ENCODE data around the gene CFAP61.

DNA sequence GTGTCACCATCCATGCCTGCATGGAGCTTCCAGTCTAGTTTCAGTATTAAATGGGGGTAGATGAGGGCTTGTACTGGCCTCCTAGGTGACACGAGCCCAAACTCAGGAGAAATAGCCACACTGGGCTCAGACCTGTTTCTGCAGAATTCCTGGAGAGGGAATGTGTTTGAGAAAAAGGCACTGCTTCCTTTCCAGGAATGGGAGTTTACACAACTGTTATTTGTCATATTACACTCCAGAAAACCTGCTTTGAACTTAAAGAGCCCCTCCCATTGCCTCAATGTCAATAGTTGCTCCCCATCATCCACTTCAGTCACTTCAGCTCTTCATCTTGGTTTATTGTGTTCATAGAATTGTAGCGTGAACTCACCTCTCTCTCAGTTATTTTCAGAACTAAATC, 151.5 kb downstream of the CFAP61 start:
- no peak for TF ChIP-seq POLR2A (IDR thresholded peaks at IDR 0.05)
- TF ChIP-seq, protein P1, sequence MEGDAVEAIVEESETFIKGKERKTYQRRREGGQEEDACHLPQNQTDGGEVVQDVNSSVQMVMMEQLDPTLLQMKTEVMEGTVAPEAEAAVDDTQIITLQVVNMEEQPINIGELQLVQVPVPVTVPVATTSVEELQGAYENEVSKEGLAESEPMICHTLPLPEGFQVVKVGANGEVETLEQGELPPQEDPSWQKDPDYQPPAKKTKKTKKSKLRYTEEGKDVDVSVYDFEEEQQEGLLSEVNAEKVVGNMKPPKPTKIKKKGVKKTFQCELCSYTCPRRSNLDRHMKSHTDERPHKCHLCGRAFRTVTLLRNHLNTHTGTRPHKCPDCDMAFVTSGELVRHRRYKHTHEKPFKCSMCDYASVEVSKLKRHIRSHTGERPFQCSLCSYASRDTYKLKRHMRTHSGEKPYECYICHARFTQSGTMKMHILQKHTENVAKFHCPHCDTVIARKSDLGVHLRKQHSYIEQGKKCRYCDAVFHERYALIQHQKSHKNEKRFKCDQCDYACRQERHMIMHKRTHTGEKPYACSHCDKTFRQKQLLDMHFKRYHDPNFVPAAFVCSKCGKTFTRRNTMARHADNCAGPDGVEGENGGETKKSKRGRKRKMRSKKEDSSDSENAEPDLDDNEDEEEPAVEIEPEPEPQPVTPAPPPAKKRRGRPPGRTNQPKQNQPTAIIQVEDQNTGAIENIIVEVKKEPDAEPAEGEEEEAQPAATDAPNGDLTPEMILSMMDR (IDR thresholded peaks at IDR 0.05) = no peak

Data from heart left ventricle (tissue), 13 donors.